Cardiac muscle cell (in vitro differentiated cells and primary cell): Measurements from ENCODE around the gene FOXE3. TPM values are rescaled to one million over a fixed set of nuclear protein-coding genes. Genes with fewer than 3 reads are reported as not detected.
"Not testable (repeated sequence)": the region's sequence is repeated elsewhere in the genome, so short reads cannot be mapped to it uniquely, and the experiment has no call there.

Source experiments
- DNase-seq, 2 donors: peaks; one replicate each; pipeline versions ENCODE4 v3.0.0 to v3.0.0-alpha.2; 2010 to 2017; ENCODE audit warnings: low read depth in 1 of 2, low spot score in 1 of 2
- H3K27ac ChIP-seq: fragments of 200-600 bp; sonication (generic); 2 replicates; pipeline ENCODE4 v1.5.1; 2016
- H3K27me3 ChIP-seq: fragments of 200-600 bp; sonication (generic); 2 replicates; pipeline ENCODE4 v1.6.0; 2016; ENCODE audit warnings: control low read depth
- H3K36me3 ChIP-seq: fragments of 200-600 bp; sonication (generic); 2 replicates; pipeline ENCODE4 v1.5.1; 2016; ENCODE audit warnings: control low read depth
- H3K4me1 ChIP-seq: fragments of 200-600 bp; sonication (generic); 2 replicates; pipeline ENCODE4 v1.8.1; 2017; ENCODE audit warnings: low read depth, mild to moderate bottlenecking, mixed run types
- H3K4me3 ChIP-seq: fragments of 200-600 bp; sonication (generic); 2 replicates; pipeline ENCODE4 v1.5.1; 2016; ENCODE audit warnings: mild to moderate bottlenecking
- H3K9me3 ChIP-seq: fragments of 200-600 bp; sonication (generic); 2 replicates; pipeline ENCODE4 v1.5.1; 2017; ENCODE audit warnings: low read depth, mild to moderate bottlenecking, control low read depth
- CTCF ChIP-seq: IDR thresholded peaks from 2 replicates; pipeline ENCODE4 v1.5.1; 2012; ENCODE audit warnings: low read depth, mild to moderate bottlenecking, low read length
- polyA plus RNA-seq: library from polyadenylated mRNA; unstranded; fragments of >200 nt; fragmentation: Nextera tagmentation; extraction: Ambion mirVana; gene quantifications from 2 replicates; pipeline ENCODE4 v1.2.1, GENCODE V29; 2016
- total RNA-seq: library from RNA; depleted of rRNA; stranded (reverse); fragments of >200 nt; gene quantifications from 2 replicates; pipeline ENCODE4 v1.2.3, GENCODE V29; 2016

FOXE3 gene
- total and polyA plus RNA-seq, 2 experiments from 2014 or later, result not detected

DNA sequence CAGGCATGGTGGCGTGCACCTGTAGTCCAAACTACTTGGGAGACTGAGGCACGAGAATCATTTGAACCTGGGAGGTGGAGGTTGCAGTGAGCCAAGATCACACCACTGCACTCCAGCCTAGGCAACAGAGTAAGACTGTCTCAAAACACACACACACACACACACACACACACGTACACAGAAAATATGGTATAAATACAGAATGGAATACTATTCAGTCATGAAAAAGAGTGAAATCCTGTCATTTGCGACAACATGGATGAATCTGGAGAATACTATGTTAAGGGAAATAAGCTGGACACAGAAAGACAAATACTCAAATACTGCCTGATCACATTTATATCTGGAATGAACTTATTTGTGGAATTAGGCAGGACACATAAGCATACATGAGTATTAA, 40.2 kb downstream of the FOXE3 start:
- no peak for DNase-seq
- Histone ChIP-seq H3K9me3 (no peaks in the 10 kb centered on the region), H3K4me1 (no peaks in the 10 kb centered on the region), H3K27ac (no peak overlapping the region), H3K4me3 (no peak overlapping the region), H3K36me3 (no peaks in the 10 kb centered on the region), H3K27me3 (peaks cover 57% of the 10 kb centered on the region)
- no peak for TF ChIP-seq CTCF

DNA sequence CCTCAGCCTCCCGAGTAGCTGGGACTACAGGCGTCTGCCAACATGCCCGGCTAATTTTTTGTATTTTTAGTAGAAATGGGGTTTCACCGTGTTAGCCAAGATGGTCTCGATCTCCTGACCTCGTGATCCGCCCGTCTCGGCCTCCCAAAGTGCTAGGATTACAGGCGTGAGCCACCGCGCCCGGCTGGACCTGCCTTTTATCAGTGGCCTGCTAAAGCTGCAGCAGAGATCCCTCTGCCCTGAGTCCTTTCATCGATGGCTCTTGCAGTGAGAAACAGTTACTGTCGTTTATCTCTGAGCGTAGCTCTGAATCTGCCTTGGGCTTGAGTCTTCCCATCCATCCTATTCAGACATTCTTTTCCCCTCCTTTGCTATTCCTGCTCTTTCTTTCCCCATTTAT, 41.5 kb downstream of the FOXE3 start:
- peaks cover 57% of the 10 kb centered on the region for H3K27me3 ChIP-seq
- H3K27ac ChIP-seq, H3K36me3 ChIP-seq, H3K9me3 ChIP-seq, H3K4me3 ChIP-seq, H3K4me1 ChIP-seq, DNase-seq: not testable (repeated sequence)

DNA sequence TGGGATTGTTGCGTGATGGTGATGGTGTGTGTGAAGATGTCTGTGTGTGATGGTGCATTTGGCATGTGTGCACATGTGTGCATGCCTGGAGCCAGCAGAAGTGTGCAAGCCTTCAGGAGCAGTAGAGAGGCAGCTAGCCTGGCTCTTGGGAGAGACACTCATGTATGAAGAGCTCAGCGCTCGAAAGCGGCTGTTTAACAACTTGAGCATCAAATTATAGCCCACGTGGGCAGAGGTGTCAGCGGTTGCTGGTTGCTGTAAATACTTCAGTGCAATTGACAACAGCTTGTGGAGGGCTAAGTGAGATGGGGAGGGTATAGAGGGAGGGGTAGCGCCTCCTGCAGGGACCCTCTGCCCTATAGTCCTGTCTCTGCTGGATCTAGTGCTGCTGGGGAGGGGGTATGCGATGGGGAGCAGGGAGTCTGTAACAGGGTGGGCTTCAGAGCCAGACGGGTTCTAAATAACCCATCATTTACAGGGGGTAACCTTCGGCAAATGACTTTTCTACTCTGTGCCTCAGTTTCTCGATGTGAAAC, 43.2 kb downstream of the FOXE3 start:
- Histone ChIP-seq H3K4me1 (no peaks in the 10 kb centered on the region), H3K27me3 (peaks cover 66% of the 10 kb centered on the region), H3K4me3 (no peak overlapping the region), H3K9me3 (no peaks in the 10 kb centered on the region), H3K36me3 (no peaks in the 10 kb centered on the region), H3K27ac (no peak overlapping the region)
- TF ChIP-seq CTCF, result no peak
- no peak for DNase-seq

DNA sequence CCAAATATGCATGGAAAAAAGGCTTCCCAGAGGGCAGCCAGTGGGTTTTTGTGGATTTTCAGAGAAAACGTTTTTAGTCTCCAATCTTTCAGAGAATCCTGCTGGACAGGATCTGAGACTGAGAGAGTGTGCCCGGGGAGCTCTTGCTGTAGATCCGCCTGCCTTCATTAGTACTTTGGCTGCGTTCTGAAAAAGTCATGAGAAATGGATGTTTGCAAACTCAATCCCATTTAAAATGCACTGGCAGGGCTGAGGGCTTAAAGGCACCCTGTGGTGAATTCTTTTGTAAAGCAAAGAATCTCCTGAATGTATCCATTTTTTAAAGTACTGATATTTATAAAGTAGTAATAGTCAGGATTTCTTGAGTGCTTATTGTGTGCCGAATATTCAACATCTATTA, 44.0 kb downstream of the FOXE3 start:
- H3K27ac ChIP-seq, result no peak overlapping the region
- TF ChIP-seq CTCF, result no peak
- no peak for DNase-seq
- no peaks in the 10 kb centered on the region for H3K9me3 ChIP-seq
- no peaks in the 10 kb centered on the region for H3K4me1 ChIP-seq
- H3K36me3 ChIP-seq, result no peaks in the 10 kb centered on the region
- no peak overlapping the region for H3K4me3 ChIP-seq
- H3K27me3 ChIP-seq, result peaks cover 66% of the 10 kb centered on the region

- H3K36me3 ChIP-seq, result no peaks in the 10 kb centered on the region
- H3K9me3 ChIP-seq, result no peaks in the 10 kb centered on the region
- H3K4me1 ChIP-seq, result no peaks in the 10 kb centered on the region
- TF ChIP-seq CTCF, result no peak
- DNase-seq, result no peak
- no peak overlapping the region for H3K4me3 ChIP-seq
- peaks cover 68% of the 10 kb centered on the region for H3K27me3 ChIP-seq
- no peak overlapping the region for H3K27ac ChIP-seq
These were observed 44.4 kb downstream of the FOXE3 start for GRCh38 chr1:47460456-47460855.

- no peaks in the 10 kb centered on the region for H3K36me3 ChIP-seq
- no peaks in the 10 kb centered on the region for H3K4me1 ChIP-seq
- H3K27me3 ChIP-seq, result peaks cover 63% of the 10 kb centered on the region
- DNase-seq, result no peak
- no peak overlapping the region for H3K27ac ChIP-seq
- H3K9me3 ChIP-seq, result no peaks in the 10 kb centered on the region
- no peak for TF ChIP-seq CTCF
- no peak overlapping the region for H3K4me3 ChIP-seq
These were observed 49.5 kb downstream of the FOXE3 start for GRCh38 chr1:47465605-47466004.

Other genes with a start within 250 kb of the FOXE3 start
- not detected in 2 replicates for gene PDZK1IP1, start 226.2 kb upstream of the FOXE3 start, total RNA-seq
- gene PDZK1IP1, start 226.2 kb upstream of the FOXE3 start, polyA plus RNA-seq, result not detected in 2 replicates
- gene TAL1, start 184.1 kb upstream of the FOXE3 start, total RNA-seq, result 0.04 and 0.30 TPM in 2 replicates
- gene TAL1, start 184.1 kb upstream of the FOXE3 start, polyA plus RNA-seq, result 0.32 and 0.55 TPM in 2 replicates
- 4.2 and 13.4 TPM in 2 replicates for gene STIL, start 102.1 kb upstream of the FOXE3 start, total RNA-seq
- gene STIL, start 102.1 kb upstream of the FOXE3 start, polyA plus RNA-seq, result 2.3 and 7.5 TPM in 2 replicates
- 21.6 and 27.7 TPM in 2 replicates for gene CMPK1, start 82.5 kb upstream of the FOXE3 start, total RNA-seq
- gene CMPK1, start 82.5 kb upstream of the FOXE3 start, polyA plus RNA-seq, result 28.5 and 40.0 TPM in 2 replicates
- not detected in 2 replicates for gene FOXD2, start 21.8 kb downstream of the FOXE3 start, total RNA-seq
- 0.02 TPM in 1 of 2 replicates, not detected in the other for gene FOXD2, start 21.8 kb downstream of the FOXE3 start, polyA plus RNA-seq